ENCODE results near the gene GFER.
A peak's percentile ranks its signal among the peaks of the same experiment; 100 is the strongest.

Gene GFER

GRCh38 chr16:1981398-1981836 lies 2.6 kb upstream of the GFER start, which contains the start of gene NOXO1:
TSS of gene NOXO1 (minus strand) at chr16:1981469. CDS start at chr16:1981179, 290 bp downstream.
- Histone ChIP-seq H3K4me1 (ENCODE audit: control insufficient read depth, insufficient read depth, low read length) (peaks cover 7% of the 10 kb centered on the region; the same call in 1 of the 2 replicates), H3K27ac (ENCODE audit: extremely low read depth, low read depth, low read length) (no peak within 1 kb of the TSS), H3K9me3 (ENCODE audit: control insufficient read depth, insufficient read depth, low read depth, low read length) (no peaks in the 10 kb centered on the region), H3K36me3 (ENCODE audit: control insufficient read depth in 2 of 2, insufficient read depth in 1 of 2, low read length in 2 of 2) (peaks cover 0 to 47% of the 10 kb centered on the region in 2 experiments; a peak in 1 of 3 replicates), H3K4me3 (ENCODE audit: low read depth, low read length) (no peak within 1 kb of the TSS)
- CTCF ChIA-PET = interaction anchor here (0.5 kb wide), 1 partner anchor 82 kb away, joined by 3 read pairs; no protein-coding TSS in a partner anchor
- POLR2A ChIA-PET = interaction anchor here (1.0 to 10.1 kb wide), 3 partner anchors 16 to 174 kb away, joined by 3 to 76 read pairs (median 8); partner anchors contain the start of genes RPS2 and TRAF7
- TF ChIP-seq SP2 (tag by site-specific recombination; IDR thresholded peaks at IDR 0.05) (peak; percentile 51), PRDM10 (tag by site-specific recombination; IDR thresholded peaks at IDR 0.05) (no peak), TCF7L2 (IDR thresholded peaks at IDR 0.05; ENCODE audit: borderline replicate concordance, low read depth, low read length) (no peak), ZNF112 (tag by site-specific recombination; IDR thresholded peaks at IDR 0.05) (no peak), ZNF776 (tag by site-specific recombination; IDR thresholded peaks at IDR 0.05; ENCODE audit: borderline replicate concordance) (no peak), EGR2 (tag by site-specific recombination; IDR thresholded peaks at IDR 0.05; ENCODE audit: low read depth) (peak; percentile 41; the same call in 1 of the 2 replicates), ZNF747 (tag by site-specific recombination; IDR thresholded peaks at IDR 0.05) (no peak), ATF2 (tag by site-specific recombination; IDR thresholded peaks at IDR 0.05; ENCODE audit: low read depth) (no peak), GLIS1 (tag by site-specific recombination; IDR thresholded peaks at IDR 0.05) (peak; percentile 23; the same call in 1 of the 2 replicates), ZNF335 (tag by site-specific recombination; conservative IDR thresholded peaks at IDR 0.05) (0 out of 2 replicates have a peak, but pooled peaks have one; percentile 13), ZNF610 (tag by site-specific recombination; IDR thresholded peaks at IDR 0.05; ENCODE audit: borderline replicate concordance) (no peak), ZNF366 (tag by site-specific recombination; conservative IDR thresholded peaks at IDR 0.05) (no peak), WT1 (tag by site-specific recombination; IDR thresholded peaks at IDR 0.05) (no peak), PATZ1 (tag by site-specific recombination; IDR thresholded peaks at IDR 0.05) (peak; percentile 9; the same call in 1 of the 2 replicates), HIC1 (tag by site-specific recombination; IDR thresholded peaks at IDR 0.05) (no peak), ZSCAN4 (tag by site-specific recombination; IDR thresholded peaks at IDR 0.05) (no peak)
- TF ChIP-seq, protein P1, sequence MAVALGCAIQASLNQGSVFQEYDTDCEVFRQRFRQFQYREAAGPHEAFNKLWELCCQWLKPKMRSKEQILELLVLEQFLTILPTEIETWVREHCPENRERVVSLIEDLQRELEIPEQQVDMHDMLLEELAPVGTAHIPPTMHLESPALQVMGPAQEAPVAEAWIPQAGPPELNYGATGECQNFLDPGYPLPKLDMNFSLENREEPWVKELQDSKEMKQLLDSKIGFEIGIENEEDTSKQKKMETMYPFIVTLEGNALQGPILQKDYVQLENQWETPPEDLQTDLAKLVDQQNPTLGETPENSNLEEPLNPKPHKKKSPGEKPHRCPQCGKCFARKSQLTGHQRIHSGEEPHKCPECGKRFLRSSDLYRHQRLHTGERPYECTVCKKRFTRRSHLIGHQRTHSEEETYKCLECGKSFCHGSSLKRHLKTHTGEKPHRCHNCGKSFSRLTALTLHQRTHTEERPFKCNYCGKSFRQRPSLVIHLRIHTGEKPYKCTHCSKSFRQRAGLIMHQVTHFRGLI (tag by site-specific recombination; IDR thresholded peaks at IDR 0.05) = 0 out of 2 replicates have a peak, but pooled peaks have one; percentile 21
- TF ChIP-seq, protein P2, sequence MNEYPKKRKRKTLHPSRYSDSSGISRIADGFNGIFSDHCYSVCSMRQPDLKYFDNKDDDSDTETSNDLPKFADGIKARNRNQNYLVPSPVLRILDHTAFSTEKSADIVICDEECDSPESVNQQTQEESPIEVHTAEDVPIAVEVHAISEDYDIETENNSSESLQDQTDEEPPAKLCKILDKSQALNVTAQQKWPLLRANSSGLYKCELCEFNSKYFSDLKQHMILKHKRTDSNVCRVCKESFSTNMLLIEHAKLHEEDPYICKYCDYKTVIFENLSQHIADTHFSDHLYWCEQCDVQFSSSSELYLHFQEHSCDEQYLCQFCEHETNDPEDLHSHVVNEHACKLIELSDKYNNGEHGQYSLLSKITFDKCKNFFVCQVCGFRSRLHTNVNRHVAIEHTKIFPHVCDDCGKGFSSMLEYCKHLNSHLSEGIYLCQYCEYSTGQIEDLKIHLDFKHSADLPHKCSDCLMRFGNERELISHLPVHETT (tag by site-specific recombination; IDR thresholded peaks at IDR 0.05) = no peak
